HG03378 (cell line): Measurements from ENCODE around the gene CDC42SE2.
"Not testable (repeated sequence)": the region's sequence is repeated elsewhere in the genome, so short reads cannot be mapped to it uniquely, and the experiment has no call there.

Experiments used
- ATAC-seq: cut with Tn5 transposase; IDR thresholded peaks from one replicate; pipeline ENCODE4 v1.9.1; 2021; ENCODE audit warnings: mild to moderate bottlenecking, moderate library complexity; ENCODE audit not compliant: unreplicated experiment

Gene CDC42SE2

GRCh38 chr5:131250751-131251475, 12.9 kb upstream of the CDC42SE2 start:
- no peak for ATAC-seq

- peak; percentile 89 for ATAC-seq
Observed at GRCh38 chr5:131252824-131253171, 11.1 kb upstream of the CDC42SE2 start.

GRCh38 chr5:131254025-131254424, 9.8 kb upstream of the CDC42SE2 start:
- not testable (repeated sequence) for ATAC-seq

- no peak for ATAC-seq
Observed at GRCh38 chr5:131254741-131255140, 9.1 kb upstream of the CDC42SE2 start.

GRCh38 chr5:131256507-131256823, 7.4 kb upstream of the CDC42SE2 start:
- no peak for ATAC-seq

- ATAC-seq = no peak
Observed at GRCh38 chr5:131258733-131259132, 5.1 kb upstream of the CDC42SE2 start.

- no peak for ATAC-seq
Observed at GRCh38 chr5:131259326-131259725, 4.5 kb upstream of the CDC42SE2 start.

- ATAC-seq = no peak
Observed at GRCh38 chr5:131260895-131261294, 3.0 kb upstream of the CDC42SE2 start.

GRCh38 chr5:131261483-131261882, 2.4 kb upstream of the CDC42SE2 start:
- no peak for ATAC-seq

- ATAC-seq = peak; percentile 21
Observed at GRCh38 chr5:131262953-131263541, 806 bp upstream of the CDC42SE2 start.

- ATAC-seq = no peak
Observed at GRCh38 chr5:131264451-131265099, 722 bp downstream of the CDC42SE2 start.

GRCh38 chr5:131265311-131265803, 1.5 kb downstream of the CDC42SE2 start:
- ATAC-seq = peak; percentile 44

GRCh38 chr5:131266370-131267060, 2.7 kb downstream of the CDC42SE2 start:
- no peak for ATAC-seq

GRCh38 chr5:131268758-131269370, 5.0 kb downstream of the CDC42SE2 start:
- ATAC-seq = no peak

- no peak for ATAC-seq
Observed at GRCh38 chr5:131270809-131271208, 7.0 kb downstream of the CDC42SE2 start.

GRCh38 chr5:131271888-131272287, 8.0 kb downstream of the CDC42SE2 start:
- not testable (repeated sequence) for ATAC-seq

GRCh38 chr5:131272307-131272706, 8.5 kb downstream of the CDC42SE2 start:
- ATAC-seq = no peak

GRCh38 chr5:131272724-131273123, 8.9 kb downstream of the CDC42SE2 start:
- peak; percentile 31 for ATAC-seq

- peak; percentile 21 for ATAC-seq
Observed at GRCh38 chr5:131274326-131275063, 10.6 kb downstream of the CDC42SE2 start.

- ATAC-seq = no peak
Observed at GRCh38 chr5:131276072-131276471, 12.2 kb downstream of the CDC42SE2 start.
